HTERT RPE-1 (cell line): Measurements from ENCODE around the gene G3BP2.
"Not testable (repeated sequence)": the region's sequence is repeated elsewhere in the genome, so short reads cannot be mapped to it uniquely, and the experiment has no call there.

Source experiments
- in situ Hi-C: fragments of 300-500 bp; cut with MboI; formaldehyde crosslinking; loops from 4 replicates; pipeline ENCODE4 v1.14.3; 2020; ENCODE audit warnings: low sequenced_read_pairs

The G3BP2 gene

GRCh38 chr4:75685546-75686189 is 12.5 kb upstream of the G3BP2 start:
- in situ Hi-C loops: no loop called here

DNA sequence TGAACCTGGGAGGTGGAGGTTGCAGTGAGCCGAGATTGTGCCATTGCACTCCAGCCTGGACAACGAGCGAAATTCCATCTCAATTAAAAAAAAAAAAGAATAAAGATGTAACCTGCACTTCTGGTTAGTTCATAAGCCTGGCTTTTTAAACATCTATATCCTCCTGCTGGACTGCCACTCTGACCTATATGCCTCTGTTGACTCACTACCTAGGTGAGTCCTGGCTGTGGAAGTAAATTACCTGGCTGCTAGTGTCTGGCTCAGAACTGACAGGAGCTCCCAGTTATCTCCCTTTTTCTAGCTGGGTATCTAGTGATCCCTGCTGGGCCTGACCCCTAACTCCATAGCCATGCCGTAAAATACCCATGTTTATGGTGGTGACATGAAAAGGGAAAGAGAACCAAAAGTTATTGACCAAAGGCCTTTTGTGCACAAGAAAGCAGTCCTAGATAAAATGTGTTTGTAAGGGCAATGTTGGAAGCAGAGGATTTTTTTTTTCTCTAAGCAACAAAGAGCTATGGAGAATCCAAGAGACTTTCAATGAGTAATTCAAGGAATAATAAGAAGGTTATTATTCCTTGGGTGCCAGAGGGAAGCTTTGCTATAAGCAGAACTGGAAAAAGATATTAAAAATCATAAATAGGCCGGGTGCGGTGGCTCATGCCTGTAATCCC is 10.4 kb upstream of the G3BP2 start:
- in situ Hi-C loops: no loop called here

DNA sequence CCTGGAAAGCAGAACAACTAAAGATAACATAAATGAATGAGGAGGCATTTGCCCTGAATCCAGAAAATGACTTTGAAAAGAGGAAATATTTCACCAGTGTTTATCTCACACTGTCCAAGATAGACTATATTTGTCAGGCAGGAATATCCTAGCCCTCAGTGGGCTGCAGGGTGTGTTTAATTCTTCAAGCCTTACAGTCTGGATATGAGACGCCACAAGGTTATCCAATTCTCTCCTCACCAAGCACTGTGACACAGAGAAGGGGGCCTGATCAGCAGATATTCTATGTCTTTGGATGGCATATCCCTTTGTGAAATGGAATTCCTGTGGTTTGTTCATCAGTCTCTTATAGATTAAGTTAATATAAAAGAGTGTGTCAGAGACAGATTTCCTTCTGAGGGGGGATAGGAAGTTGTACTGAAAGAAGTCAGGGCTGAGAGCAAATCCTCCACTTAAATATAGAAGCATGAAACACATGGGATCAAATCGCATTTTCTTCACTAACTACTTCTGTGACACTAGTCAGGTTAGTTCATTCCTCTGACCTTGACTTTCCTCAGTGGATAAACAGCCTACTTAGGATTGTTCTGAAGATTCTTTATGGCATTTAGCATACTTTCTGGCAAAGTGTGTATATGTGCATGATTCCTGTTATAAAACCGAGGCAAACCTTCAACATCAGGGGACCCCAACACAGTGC is 6.8 kb upstream of the G3BP2 start:
- in situ Hi-C loops: no loop called here

DNA sequence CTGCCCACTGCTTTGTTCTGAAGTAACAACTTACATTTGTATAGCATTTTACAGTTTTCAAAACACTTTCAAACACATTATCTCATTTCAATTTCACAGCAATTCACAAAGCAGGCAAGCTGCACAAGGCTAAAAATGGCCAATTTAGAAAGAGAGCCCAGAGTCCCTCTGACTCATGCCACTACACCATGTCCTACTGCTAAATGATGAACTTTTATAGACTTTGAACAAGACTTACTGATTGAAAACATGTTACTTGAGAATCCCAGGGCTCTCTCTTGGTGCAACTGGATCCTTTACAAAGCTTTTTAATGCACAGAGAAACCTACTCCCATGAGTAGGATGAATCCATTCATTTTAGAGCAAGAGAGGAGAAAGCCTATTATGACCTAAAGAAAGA is 5.8 kb upstream of the G3BP2 start:
- in situ Hi-C loops: no loop called here

- in situ Hi-C loops: no loop called here
These were observed 5.3 kb upstream of the G3BP2 start for GRCh38 chr4:75678473-75678872.

DNA sequence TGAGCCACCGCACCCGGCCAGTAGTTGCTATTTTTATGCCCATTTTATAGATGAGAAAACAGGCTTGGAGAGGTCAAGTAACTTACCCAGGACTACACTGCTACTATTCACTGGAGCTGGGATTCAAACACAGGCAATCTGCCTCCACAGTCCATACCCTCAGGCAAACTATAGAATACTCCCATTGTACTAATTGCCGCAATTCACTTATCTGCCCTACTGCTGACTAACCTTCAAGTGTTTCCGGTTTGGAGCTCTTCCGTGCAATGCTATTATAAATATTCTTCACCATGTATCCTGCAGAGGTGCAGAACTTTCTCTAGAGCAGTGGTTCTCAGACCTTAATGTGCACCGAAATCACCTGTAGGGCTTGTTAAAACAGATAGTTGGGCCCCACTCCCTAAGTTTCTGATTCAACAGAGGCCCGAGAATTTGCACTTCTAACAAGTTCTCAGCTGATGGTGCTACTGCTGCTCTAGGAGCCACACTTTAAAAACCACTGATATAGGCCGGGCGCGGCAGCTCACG is 1.9 kb upstream of the G3BP2 start:
- in situ Hi-C loops: no loop called here

DNA sequence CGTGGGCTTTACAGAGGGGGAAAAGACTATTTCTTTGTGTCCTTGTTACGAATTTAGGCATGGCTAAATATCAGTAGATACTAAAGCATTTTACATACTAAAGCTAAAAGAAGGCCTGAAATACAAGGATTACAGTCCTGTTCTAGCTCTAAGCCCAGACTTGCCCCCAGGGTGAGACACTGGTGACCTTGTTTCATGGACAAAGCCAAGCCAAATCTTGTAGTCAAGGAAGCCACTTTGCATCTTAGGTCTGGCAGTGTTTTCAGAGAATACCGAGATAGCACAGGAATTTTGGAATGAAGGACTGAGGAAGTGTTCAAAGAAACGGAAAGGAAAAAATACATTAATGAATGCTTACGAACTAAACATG is 733 bp upstream of the G3BP2 start:
- in situ Hi-C loops: no loop called here

DNA sequence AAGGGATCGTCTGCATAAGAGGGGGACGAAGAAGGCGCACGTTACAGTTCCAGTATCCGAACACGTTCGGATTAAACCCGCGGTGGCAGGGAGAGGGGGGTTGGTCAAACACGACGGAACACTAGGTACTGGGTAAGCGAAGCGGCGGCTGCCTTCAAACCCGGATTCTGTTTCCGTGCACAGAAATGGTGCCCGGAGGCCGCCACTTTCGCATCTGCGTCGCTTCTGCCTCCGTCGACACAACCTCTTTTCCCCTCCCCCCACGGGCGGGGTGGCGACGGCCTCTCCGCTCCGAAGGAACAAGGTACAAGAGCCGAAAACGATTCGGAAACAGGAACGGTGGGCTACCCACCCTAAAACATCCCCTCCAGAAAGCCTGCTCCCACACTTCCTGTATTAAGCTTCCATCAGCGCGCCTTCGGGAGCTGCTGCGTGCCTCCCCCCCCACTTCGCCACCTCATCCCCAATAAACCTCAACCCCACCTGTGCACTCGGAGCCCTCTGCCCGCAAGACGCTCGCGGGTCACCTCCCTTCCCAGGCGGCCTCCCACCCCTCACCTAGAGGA is 667 bp downstream of the G3BP2 start:
- in situ Hi-C loops: no loop called here

DNA sequence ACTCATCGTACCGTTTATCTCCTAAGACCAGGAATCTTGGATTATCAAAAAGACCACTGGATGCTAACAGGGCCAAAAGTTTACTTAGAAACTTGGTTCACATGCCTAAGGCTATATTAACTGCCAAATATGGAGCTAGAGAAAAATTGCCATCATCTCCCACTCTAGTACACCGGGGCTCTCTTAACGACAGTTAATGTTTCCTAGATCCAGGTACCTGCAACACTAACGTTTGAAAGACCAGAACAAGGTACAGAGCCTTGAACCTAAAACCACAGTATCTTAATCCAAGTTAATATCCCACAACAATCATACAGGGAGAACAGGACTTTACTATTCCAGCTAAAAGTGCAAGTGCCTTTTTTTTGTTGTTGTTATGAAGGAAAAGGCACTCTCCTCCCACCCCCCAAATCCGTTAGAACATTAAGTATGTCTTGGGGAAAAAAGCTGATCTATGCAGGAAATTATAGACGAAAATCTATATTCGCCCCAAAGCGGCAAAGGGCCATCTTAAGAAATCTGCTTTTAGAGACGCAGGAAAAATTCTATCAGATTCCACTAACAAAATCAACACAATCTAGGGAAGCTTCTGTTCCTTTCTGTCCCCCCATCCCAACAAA is 1.3 kb downstream of the G3BP2 start:
- in situ Hi-C loops: no loop called here

GRCh38 chr4:75668596-75668995 is 4.6 kb downstream of the G3BP2 start:
- in situ Hi-C loops: no loop called here

DNA sequence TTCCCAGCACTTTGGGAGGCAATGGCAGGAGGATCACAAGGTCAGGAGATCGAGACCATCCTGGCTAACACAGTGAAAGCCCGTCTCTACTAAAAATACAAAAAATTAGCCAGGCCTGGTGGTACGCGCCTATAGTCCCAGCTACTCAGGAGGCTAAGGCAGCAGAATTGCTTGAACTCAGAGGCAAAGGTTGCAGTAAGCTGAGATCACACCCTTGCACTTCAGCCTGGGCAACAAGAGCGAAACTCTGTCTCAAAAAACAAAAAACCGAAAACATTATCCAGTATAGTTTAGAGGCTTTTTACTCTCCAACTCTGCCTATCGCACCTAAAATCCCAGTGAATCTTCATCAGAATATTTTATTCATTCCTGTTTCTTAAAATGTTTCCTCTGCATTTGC is 5.6 kb downstream of the G3BP2 start:
- in situ Hi-C loops: not testable (repeated sequence)

DNA sequence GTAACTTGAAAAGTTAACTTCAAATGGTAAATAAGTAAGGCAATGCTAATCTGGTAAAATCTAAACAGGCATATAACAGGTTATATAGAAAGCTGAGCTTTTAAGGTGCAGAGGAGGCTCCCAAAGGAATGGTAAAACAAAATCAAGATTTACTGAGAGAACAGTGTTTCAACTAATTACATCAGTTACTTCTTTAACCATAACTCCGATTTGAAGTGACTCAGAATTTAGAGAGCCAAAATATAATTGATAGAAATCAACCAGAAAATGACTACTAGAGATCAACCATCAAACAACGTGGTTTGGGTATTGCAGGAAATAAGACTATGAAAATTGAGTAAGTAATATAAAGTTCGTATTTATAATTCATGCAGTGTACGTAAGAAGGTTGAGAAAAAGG is 6.9 kb downstream of the G3BP2 start:
- in situ Hi-C loops: no loop called here

DNA sequence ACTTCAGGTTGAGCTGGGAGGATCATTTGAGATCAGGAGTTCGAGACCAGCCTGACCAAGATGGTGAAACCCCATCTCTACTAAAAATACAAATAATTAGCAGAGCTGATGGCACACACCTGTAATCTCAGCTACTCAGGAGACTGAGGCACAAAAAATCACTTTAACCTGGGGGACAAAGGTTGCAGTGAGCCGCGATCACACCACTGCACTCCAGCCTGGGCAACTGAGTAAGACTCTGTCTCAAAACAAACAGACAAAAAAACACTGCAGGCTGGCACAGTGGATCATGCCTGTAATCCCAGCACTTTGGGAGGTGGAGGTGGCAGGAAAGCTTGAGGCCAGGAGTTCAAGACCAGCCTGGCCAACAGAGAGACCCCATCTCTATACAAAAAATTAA is 8.6 kb downstream of the G3BP2 start:
- in situ Hi-C loops: not testable (repeated sequence)

- in situ Hi-C loops: no loop called here
These were observed 10.6 kb downstream of the G3BP2 start for GRCh38 chr4:75662626-75663025.

DNA sequence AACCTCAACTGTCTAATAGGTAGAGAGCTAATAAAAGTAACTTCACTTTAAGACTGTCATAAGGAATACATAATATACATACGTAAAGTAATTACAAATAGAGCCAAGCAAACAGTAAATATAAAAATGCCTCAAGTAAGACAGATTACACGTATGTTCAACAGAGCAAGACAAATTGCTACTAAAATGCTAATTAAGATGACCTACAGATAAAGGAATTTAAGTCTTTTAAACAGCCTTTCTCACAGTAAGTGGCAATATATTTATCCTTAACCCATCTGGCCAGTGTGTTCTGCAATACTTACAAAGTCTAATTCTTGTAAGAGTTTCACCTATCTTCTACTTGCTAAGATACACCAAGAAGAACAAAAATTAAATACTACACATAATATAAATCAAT is 12.7 kb downstream of the G3BP2 start:
- in situ Hi-C loops: no loop called here

DNA sequence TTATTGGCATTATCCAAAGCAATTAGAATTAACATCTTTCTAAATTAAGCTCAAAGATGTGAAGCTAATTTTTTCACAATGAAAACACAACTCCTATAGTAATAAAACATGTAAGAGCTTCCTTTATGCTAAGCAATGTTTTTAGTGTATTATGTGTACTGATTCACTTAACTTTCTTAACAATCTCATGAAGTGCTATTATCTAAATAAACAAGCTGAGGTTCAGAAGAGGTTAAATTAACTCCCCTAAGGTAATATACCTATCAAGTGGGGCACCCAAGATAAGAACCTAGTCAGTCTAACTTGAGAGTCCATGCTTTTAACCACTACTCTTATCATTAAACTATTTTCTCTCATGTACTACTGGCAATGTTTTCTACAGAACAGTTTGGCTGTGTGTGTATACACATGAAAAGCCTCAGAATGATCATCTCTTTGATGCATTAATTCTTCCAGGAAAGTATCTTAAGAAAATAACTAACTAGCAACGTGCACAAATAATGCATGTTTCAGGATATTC is 13.6 kb downstream of the G3BP2 start:
- in situ Hi-C loops: no loop called here

DNA sequence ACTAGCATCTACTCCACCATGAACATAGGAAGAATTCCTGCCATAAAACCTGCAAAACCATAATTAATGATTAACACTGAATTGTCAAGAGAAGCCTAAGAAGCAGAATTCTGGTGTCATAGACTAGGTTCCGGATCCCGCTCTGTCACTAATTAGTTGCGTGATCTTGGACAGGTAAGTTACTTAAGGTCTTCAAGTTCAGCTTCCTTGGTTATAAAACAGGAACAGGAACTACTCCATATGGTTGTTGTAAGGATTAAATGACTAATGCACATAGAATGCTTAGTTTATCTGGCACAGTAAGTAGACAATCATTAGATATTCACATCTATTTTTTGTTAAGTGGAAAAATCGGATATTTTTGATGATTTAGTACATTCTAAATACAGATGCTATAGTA is 14.3 kb downstream of the G3BP2 start:
- in situ Hi-C loops: no loop called here

- in situ Hi-C loops: no loop called here
These were observed 17.6 kb downstream of the G3BP2 start for GRCh38 chr4:75655562-75655961.

DNA sequence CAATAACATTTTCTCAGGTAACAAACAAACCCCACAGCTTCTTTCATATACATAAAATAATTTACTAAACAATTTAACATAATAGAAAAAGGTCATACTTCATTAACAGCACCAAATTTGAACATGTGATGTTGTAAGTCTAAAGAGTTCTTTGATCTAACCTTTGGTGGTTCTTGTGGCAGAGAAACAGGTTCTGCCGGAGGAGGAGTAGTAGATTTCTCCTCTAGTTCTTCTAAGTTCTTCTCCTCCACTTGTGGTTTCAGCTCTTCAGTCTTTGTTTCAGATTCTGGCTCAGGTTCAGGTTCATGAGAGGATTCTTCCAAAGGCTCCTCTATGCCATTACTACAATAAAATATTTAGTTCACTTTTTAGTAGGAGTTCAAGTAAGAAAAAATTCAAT is 18.3 kb downstream of the G3BP2 start:
- in situ Hi-C loops: no loop called here

GRCh38 chr4:75653845-75654503 is 19.2 kb downstream of the G3BP2 start:
- in situ Hi-C loops: no loop called here

DNA sequence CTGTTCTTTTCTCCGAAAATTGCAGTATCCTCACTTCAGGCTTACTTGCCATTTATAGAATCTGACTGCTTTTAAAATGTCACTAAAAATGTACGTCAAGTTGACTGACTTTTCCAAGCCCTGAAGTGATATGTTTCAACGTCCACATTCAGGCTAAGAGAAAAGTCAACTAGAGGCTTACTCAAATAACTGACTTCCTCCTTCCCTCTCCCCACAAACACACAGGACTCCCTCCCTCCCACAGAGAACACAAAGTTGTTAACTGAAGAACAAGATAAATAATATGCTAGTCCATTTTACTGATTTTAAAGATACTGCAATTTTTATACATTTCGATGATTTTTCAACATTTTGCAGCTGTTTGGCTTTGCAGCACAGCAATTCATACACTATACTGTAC is 29.1 kb downstream of the G3BP2 start:
- in situ Hi-C loops: no loop called here
